GM12873 (cell line): Measurements from ENCODE around the gene METTL15.

Experiments
- TF ChIP-seq, protein P1 (sequence below): IDR thresholded peaks from 2 replicates; pipeline ENCODE4 v1.5.1; 2012; ENCODE audit warnings: low read depth, mild to moderate bottlenecking, moderate library complexity, low read length, control low read depth; ENCODE audit not compliant: insufficient read depth; ENCODE audit errors: missing control alignments

Gene METTL15

DNA sequence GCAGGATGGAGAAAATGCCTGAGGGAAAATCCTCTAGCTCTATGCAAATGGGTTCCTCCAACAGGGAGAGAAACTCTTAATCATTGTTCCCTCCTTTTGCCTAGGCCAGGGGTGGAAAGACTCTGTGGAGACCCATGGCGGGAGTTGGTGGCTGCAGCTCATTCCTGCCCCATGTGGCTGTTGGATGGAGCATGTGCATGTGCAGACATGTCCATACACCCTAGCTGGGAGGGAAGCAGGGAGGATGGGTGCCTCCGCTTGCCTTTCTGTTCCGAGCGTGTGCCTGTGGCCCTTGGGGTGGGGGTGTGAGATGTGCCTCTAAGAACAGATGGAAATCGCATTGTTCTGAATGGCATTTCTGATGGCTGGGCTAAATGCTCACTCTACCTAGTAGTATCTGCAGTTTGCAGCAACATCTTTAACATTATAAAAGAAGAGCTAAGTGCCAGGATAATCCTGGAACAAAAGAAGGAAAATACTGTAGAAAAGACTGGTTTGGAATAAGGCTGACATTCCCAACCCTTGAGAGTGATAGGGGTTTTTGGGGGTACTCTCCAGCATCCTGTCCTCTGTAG, 31.7 kb downstream of the METTL15 start:
- TF ChIP-seq, protein P1, sequence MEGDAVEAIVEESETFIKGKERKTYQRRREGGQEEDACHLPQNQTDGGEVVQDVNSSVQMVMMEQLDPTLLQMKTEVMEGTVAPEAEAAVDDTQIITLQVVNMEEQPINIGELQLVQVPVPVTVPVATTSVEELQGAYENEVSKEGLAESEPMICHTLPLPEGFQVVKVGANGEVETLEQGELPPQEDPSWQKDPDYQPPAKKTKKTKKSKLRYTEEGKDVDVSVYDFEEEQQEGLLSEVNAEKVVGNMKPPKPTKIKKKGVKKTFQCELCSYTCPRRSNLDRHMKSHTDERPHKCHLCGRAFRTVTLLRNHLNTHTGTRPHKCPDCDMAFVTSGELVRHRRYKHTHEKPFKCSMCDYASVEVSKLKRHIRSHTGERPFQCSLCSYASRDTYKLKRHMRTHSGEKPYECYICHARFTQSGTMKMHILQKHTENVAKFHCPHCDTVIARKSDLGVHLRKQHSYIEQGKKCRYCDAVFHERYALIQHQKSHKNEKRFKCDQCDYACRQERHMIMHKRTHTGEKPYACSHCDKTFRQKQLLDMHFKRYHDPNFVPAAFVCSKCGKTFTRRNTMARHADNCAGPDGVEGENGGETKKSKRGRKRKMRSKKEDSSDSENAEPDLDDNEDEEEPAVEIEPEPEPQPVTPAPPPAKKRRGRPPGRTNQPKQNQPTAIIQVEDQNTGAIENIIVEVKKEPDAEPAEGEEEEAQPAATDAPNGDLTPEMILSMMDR, result no peak

DNA sequence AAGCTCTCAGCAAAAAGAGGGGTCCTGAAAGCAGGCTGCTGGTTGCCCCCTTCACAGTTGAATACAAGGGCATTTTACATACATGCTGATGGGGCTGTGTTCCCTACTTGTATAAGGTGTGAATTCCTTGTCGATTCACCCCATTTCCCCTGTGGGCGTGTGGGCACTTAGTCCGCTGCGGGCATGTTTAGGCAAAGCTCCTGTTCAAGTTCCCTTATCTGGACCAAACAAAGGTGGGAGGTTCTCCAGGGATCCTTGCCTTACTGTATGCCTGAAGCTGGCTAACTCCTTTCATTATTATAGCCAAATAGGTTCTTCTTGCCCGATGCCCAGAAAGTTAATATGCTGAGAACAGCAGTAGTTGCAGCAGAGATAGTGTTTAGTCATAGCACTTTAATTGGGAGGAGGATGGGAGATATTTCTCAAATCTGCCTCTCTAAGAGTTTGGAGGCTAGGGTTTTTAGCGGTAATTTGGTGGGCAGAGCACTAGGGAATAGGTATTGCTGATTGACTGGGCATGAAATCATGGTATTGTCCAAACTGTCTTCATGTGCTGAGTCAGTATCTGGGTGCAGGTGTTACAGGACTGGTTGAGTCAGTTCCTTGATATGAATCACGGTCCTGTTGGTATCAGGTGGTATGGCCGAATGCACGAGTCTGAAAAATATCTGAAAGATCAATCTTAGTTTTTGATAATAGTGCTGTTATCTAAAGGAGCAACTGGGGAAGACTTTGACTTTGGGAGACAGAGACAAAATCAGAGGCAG, 32.7 kb downstream of the METTL15 start:
- TF ChIP-seq, protein P1, result no peak

DNA sequence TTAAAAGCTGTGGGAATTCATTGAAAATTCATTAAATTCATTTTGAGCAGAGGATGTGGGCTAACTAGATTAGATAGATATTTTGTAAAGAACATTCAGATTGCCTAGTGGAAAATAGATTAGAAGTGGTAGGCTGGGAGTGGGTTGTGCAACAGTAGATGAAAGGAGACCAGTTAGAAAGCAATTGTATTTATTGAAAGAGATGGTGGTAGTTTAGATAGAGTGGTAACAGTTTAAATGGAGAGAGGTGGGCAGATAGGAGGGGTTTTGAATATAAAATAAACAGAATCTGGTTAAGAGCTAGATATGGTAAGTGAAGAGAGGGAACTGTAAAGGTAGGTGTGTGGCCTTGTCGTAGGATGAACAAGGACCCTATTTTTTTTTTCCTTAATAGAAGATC, 34.5 kb downstream of the METTL15 start:
- TF ChIP-seq, protein P1, result no peak

DNA sequence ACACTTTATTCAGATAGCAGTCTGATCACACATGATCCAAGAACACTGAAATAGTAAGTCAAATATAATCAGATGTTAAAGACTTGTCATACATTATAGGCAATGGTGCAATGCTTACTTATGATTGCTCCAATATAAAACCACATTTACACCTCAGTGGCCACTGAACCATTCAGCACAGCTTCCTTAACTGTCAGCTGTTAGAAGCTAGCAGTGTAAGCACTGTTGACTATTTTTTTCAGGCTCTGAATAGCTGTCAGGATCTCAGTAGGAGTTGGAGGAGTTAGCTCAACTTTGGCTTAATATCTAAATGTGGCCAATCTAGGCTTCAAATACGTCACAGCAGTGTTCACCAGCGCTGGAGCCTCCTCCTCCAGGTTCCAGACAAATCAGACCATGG, 36.6 kb downstream of the METTL15 start:
- TF ChIP-seq, protein P1, result no peak

DNA sequence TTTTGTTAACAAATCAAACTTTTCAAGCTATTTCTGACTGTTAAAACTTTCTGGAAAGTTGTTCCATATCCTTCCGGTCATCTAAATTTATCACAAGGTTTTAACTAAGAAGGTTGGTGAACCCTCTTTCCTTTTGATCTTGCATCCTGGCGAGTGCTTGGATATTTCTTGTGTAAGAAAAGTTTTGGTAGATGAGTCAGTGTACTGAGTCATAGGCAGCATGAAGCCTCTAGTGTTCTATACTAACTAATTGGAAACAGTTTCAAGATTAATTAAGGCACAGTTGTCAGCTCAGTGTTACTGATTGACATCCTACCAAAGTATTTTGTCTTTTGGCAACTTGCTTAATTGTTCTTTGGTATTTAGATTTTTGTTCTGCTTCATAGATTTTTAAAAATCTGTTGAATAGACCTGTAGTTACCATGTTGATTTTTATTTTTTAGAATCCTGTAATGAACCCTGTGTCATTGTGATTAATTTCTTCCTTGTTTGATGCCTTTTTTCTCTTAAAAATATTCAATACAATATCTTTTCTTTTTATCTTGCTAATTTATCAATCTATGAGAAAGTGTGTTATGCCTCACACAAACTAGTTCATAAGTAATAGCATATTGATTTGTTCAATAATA, 38.0 kb downstream of the METTL15 start:
- TF ChIP-seq, protein P1, result no peak

DNA sequence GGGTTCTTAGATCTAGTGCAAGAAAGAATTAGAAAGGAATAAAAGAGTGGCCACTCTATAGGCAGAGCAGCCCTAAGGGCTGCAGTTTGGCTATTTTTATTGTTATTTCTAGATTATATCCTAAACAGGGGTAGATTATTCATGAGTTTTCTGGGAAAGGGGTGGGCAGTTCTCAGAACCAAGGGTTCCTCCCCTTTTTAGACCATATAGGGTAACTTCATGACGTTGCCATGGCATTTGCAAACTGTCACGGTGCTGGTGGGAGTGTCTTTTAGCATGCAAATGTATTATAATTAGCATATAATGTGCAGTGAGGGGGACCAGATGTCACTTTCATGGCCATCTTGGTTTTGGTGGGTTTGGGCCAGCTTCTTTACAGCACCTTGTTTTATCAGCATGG, 44.6 kb downstream of the METTL15 start:
- TF ChIP-seq, protein P1, result no peak

DNA sequence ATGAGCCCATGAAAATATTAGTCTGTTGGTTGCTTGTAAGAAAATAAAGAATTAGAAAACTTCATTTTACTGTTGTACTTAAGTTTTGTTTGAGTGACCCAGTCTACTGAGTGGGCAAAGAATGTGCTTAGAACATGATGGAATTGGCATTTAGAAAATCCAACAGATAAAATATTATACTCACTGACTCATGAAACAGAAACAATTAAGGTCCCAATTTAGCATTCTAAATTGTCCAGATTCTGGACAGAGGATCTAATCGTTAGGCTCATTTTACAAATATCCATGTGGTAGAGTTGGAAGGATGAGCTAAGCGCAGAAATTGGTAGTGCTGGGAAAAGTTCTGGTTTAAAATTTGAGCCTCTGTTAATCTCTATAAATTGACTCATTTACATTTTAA, 45.4 kb downstream of the METTL15 start:
- TF ChIP-seq, protein P1, result no peak
